Anterior cingulate cortex (tissue), 58 donors: ENCODE data around the gene SPRR5.

Experiments used
- DNase-seq, 58 donors: peaks; one replicate each; lab custom pipeline; 2025; lab: John Stamatoyannopoulos, UW

Gene SPRR5

GRCh38 chr1:152946651-152947256 lies at the start of gene SPRR5:
Gene SPRR5, plus strand, starts transcription at chr1:152947206. Its CDS starts 1,349 bp downstream, at chr1:152948555.
- DNase-seq, result no peak

- no peak for DNase-seq
Measured at GRCh38 chr1:152899027-152899426, 48.0 kb upstream of the SPRR5 start.

GRCh38 chr1:152899883-152900282 lies 47.1 kb upstream of the SPRR5 start:
- DNase-seq, result no peak

- DNase-seq, result no peak
Measured at GRCh38 chr1:152901631-152902030, 45.4 kb upstream of the SPRR5 start.

GRCh38 chr1:152902636-152903035 lies 44.4 kb upstream of the SPRR5 start:
- no peak for DNase-seq

GRCh38 chr1:152904688-152905440 lies 42.1 kb upstream of the SPRR5 start:
- no peak for DNase-seq

- no peak for DNase-seq
Measured at GRCh38 chr1:152906023-152906565, 40.9 kb upstream of the SPRR5 start.

- no peak for DNase-seq
Measured at GRCh38 chr1:152907686-152908601, 39.1 kb upstream of the SPRR5 start, which contains the start of gene IVL. Gene IVL, plus strand, starts transcription at chr1:152908546. Its CDS starts 1,252 bp downstream, at chr1:152909798.

GRCh38 chr1:152909206-152909605 lies 37.8 kb upstream of the SPRR5 start:
- DNase-seq, result no peak

GRCh38 chr1:152912471-152912870 lies 34.5 kb upstream of the SPRR5 start:
- DNase-seq, result no peak

- no peak for DNase-seq
Measured at GRCh38 chr1:152912900-152913299, 34.1 kb upstream of the SPRR5 start.

- peak in 5 of 58 donors; percentile 1 to 21 (median 3) for DNase-seq
Measured at GRCh38 chr1:152917794-152918193, 29.2 kb upstream of the SPRR5 start.

GRCh38 chr1:152919071-152919470 lies 27.9 kb upstream of the SPRR5 start:
- DNase-seq, result no peak

GRCh38 chr1:152924191-152924590 lies 22.8 kb upstream of the SPRR5 start:
- DNase-seq, result no peak

GRCh38 chr1:152926091-152926490 lies 20.9 kb upstream of the SPRR5 start:
- no peak for DNase-seq

GRCh38 chr1:152928671-152929070 lies 18.3 kb upstream of the SPRR5 start:
- DNase-seq, result no peak

- no peak for DNase-seq
Measured at GRCh38 chr1:152932170-152932811, 14.7 kb upstream of the SPRR5 start.

GRCh38 chr1:152933196-152933595 lies 13.8 kb upstream of the SPRR5 start:
- DNase-seq, result no peak

GRCh38 chr1:152940614-152941013 lies 6.4 kb upstream of the SPRR5 start:
- no peak for DNase-seq

- DNase-seq, result no peak
Measured at GRCh38 chr1:152941037-152941711, 5.8 kb upstream of the SPRR5 start.
